ENCODE results near the gene PCSK7. TPM values are rescaled to one million over a fixed set of nuclear protein-coding genes. Genes with fewer than 3 reads are reported as not detected.

The PCSK7 gene
- total RNA-seq, 2 donors from 2014 or later = 41.4 to 90.2 TPM

- Histone ChIP-seq H3K9me3 (no peaks in the 10 kb centered on the region), H3K4me1 (ENCODE audit: control insufficient read depth in 1 of 2, low read depth in 2 of 2) (peaks cover 42 to 74% of the 10 kb centered on the region in 2 donors), H3K27me3 (replicated peaks; ENCODE audit: insufficient read depth) (no peaks in the 10 kb centered on the region), H3K27ac (peak overlapping the region; percentile 95 to 99), H3K4me3 (peak overlapping the region; percentile 40), H3K36me3 (peaks cover 4% of the 10 kb centered on the region)
- ATAC-seq (ENCODE audit: insufficient number of reproducible peaks, low FRiP score, low read depth) = peak; percentile 12
- no peak for DNase-seq (ENCODE audit: low spot score)
- TF ChIP-seq, protein P1, sequence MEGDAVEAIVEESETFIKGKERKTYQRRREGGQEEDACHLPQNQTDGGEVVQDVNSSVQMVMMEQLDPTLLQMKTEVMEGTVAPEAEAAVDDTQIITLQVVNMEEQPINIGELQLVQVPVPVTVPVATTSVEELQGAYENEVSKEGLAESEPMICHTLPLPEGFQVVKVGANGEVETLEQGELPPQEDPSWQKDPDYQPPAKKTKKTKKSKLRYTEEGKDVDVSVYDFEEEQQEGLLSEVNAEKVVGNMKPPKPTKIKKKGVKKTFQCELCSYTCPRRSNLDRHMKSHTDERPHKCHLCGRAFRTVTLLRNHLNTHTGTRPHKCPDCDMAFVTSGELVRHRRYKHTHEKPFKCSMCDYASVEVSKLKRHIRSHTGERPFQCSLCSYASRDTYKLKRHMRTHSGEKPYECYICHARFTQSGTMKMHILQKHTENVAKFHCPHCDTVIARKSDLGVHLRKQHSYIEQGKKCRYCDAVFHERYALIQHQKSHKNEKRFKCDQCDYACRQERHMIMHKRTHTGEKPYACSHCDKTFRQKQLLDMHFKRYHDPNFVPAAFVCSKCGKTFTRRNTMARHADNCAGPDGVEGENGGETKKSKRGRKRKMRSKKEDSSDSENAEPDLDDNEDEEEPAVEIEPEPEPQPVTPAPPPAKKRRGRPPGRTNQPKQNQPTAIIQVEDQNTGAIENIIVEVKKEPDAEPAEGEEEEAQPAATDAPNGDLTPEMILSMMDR (IDR thresholded peaks at IDR 0.05) = no peak
Observed at GRCh38 chr11:117220999-117221774, 10.7 kb downstream of the PCSK7 start.

DNA sequence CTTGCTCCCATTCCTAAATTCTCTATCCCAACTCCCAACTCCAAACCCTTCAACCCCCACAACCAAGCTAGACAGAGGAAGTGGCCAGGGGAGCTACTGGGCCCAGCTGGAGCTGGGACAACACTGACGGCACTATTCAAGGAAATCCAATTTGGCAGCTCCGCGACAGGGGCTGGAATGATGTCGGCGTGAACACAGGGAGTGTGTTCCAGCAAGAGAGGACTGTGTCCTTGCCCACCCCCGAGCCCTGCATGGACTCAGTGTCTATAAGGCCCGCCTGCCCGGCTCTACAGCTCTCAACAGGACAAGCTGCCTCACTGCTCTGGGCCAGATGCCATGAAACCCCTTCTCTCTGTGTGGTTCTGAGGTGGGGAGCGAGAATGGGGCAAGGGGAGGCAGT is 11.3 kb downstream of the PCSK7 start:
- peaks cover 4% of the 10 kb centered on the region for H3K36me3 ChIP-seq
- DNase-seq (ENCODE audit: low spot score) (peak; percentile 72), ATAC-seq (ENCODE audit: insufficient number of reproducible peaks, low FRiP score, low read depth) (peak; percentile 33)
- H3K9me3 ChIP-seq = no peaks in the 10 kb centered on the region
- H3K4me3 ChIP-seq = peak overlapping the region; percentile 40
- TF ChIP-seq, protein P1 (IDR thresholded peaks at IDR 0.05) = no peak
- H3K27me3 ChIP-seq (replicated peaks; ENCODE audit: insufficient read depth) = no peaks in the 10 kb centered on the region
- peaks cover 48 to 74% of the 10 kb centered on the region in 2 donors for H3K4me1 ChIP-seq (ENCODE audit: control insufficient read depth in 1 of 2, low read depth in 2 of 2)
- H3K27ac ChIP-seq = peak overlapping the region; percentile 95 to 99

DNA sequence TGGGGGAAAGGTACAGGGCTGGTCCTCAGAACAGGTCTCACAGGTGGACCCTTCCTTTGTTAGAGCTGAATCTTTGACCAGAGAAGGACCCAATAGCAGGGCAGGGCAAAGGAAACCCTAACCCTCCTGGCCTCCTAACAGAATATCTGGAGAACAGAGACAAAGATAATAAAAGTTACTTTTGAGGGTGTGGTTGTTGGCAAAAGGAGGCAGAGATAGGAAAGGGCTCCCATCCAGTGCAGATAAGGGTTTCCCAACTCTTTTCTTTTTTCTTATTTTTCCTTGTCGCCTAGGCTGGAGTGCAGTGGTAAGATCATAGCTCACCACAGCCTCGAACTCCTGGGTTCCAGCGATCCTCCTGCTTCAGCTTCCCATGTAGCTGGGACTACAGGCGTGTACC is 11.9 kb downstream of the PCSK7 start:
- Histone ChIP-seq H3K36me3 (peaks cover 4% of the 10 kb centered on the region), H3K27ac (peak overlapping the region; percentile 95 to 99), H3K9me3 (no peaks in the 10 kb centered on the region), H3K4me1 (ENCODE audit: control insufficient read depth in 1 of 2, low read depth in 2 of 2) (peaks cover 48 to 75% of the 10 kb centered on the region in 2 donors), H3K4me3 (peak overlapping the region; percentile 40), H3K27me3 (replicated peaks; ENCODE audit: insufficient read depth) (no peaks in the 10 kb centered on the region)
- DNase-seq (ENCODE audit: low spot score) = no peak
- ATAC-seq (ENCODE audit: insufficient number of reproducible peaks, low FRiP score, low read depth) = no peak
- TF ChIP-seq, protein P1 (IDR thresholded peaks at IDR 0.05) = no peak

- TF ChIP-seq, protein P1 (IDR thresholded peaks at IDR 0.05) = no peak
- Histone ChIP-seq H3K4me3 (no peak overlapping the region), H3K27me3 (replicated peaks; ENCODE audit: insufficient read depth) (no peaks in the 10 kb centered on the region), H3K9me3 (no peaks in the 10 kb centered on the region), H3K27ac (peak overlapping the region; percentile 95 to 99), H3K4me1 (ENCODE audit: control insufficient read depth in 1 of 2, low read depth in 2 of 2) (peaks cover 48 to 75% of the 10 kb centered on the region in 2 donors), H3K36me3 (peaks cover 4% of the 10 kb centered on the region)
- DNase-seq (ENCODE audit: low spot score) (no peak), ATAC-seq (ENCODE audit: insufficient number of reproducible peaks, low FRiP score, low read depth) (no peak)
Observed at GRCh38 chr11:117219455-117219854, 12.4 kb downstream of the PCSK7 start.

GRCh38 chr11:117219001-117219400 is 12.9 kb downstream of the PCSK7 start:
- H3K4me3 ChIP-seq = no peak overlapping the region
- H3K9me3 ChIP-seq = no peaks in the 10 kb centered on the region
- H3K27me3 ChIP-seq (replicated peaks; ENCODE audit: insufficient read depth) = no peaks in the 10 kb centered on the region
- peaks cover 4% of the 10 kb centered on the region for H3K36me3 ChIP-seq
- peak overlapping the region; percentile 95 to 99 for H3K27ac ChIP-seq
- no peak for DNase-seq (ENCODE audit: low spot score)
- H3K4me1 ChIP-seq (ENCODE audit: control insufficient read depth in 1 of 2, low read depth in 2 of 2) = peaks cover 48 to 75% of the 10 kb centered on the region in 2 donors
- TF ChIP-seq, protein P1 (IDR thresholded peaks at IDR 0.05) = no peak
- ATAC-seq (ENCODE audit: insufficient number of reproducible peaks, low FRiP score, low read depth) = no peak

Data from thoracic aorta (tissue), 2 donors.